Skeletal muscle tissue (tissue), 4 donors: ENCODE data around the gene ACAA1. TPM values are rescaled to one million over a fixed set of nuclear protein-coding genes. Genes with fewer than 3 reads are reported as not detected.

Source experiments
- H3K27ac ChIP-seq: one replicate; pipeline ENCODE4 v1.7.0; 2013; ENCODE audit warnings: mild to moderate bottlenecking, low read depth, low read length, inconsistent platforms
- H3K27me3 ChIP-seq, 3 donors: one replicate each; pipeline ENCODE4 v1.7.0; 2013; ENCODE audit warnings: low read length in 3 of 3; ENCODE audit not compliant: control insufficient read depth in 3 of 3, insufficient read depth in 3 of 3
- H3K36me3 ChIP-seq, 3 donors: one replicate each; pipeline ENCODE4 v1.7.0; 2013; ENCODE audit warnings: low read length in 3 of 3; ENCODE audit not compliant: control insufficient read depth in 3 of 3, insufficient read depth in 3 of 3
- H3K4me1 ChIP-seq, 3 donors: one replicate each; pipeline ENCODE4 v1.7.0; 2013; ENCODE audit warnings: low read length in 3 of 3, mild to moderate bottlenecking in 3 of 3; ENCODE audit not compliant: control insufficient read depth in 3 of 3, insufficient read depth in 3 of 3
- H3K4me3 ChIP-seq, 3 donors: one replicate each; pipeline ENCODE4 v1.7.0; 2013; ENCODE audit warnings: low read length in 3 of 3
- H3K9ac ChIP-seq, 3 donors: one replicate each; pipeline ENCODE4 v1.7.0; 2013; ENCODE audit warnings: low read length in 3 of 3, mild to moderate bottlenecking in 3 of 3, moderate library complexity in 2 of 3, low read depth in 1 of 3
- H3K9me3 ChIP-seq, 3 donors: one replicate each; pipeline ENCODE4 v1.7.0; 2013; ENCODE audit warnings: low read length in 3 of 3; ENCODE audit not compliant: control insufficient read depth in 3 of 3
- total RNA-seq: library from RNA; depleted of rRNA; stranded (reverse); fragments of >200 nt; gene quantifications from one replicate; pipeline ENCODE4 v1.2.3, GENCODE V29; 2014
- donor health status: Osteomylitis.

Gene ACAA1
- total RNA-seq, 1 donor from 2014 or later: 21.9 TPM

GRCh38 chr3:38154625-38155255 is 17.8 kb upstream of the ACAA1 start:
- H3K9me3 ChIP-seq: no peaks in the 10 kb centered on the region
- no peak overlapping the region for H3K9ac ChIP-seq
- no peak overlapping the region for H3K27ac ChIP-seq
- no peaks in the 10 kb centered on the region for H3K4me1 ChIP-seq
- no peak overlapping the region for H3K4me3 ChIP-seq
- no peaks in the 10 kb centered on the region for H3K36me3 ChIP-seq
- no peaks in the 10 kb centered on the region for H3K27me3 ChIP-seq

- Histone ChIP-seq H3K9ac (no peak overlapping the region), H3K27me3 (no peaks in the 10 kb centered on the region), H3K27ac (no peak overlapping the region), H3K9me3 (no peaks in the 10 kb centered on the region), H3K4me1 (no peaks in the 10 kb centered on the region), H3K36me3 (no peaks in the 10 kb centered on the region), H3K4me3 (no peak overlapping the region)
Measured at GRCh38 chr3:38154033-38154494, 17.1 kb upstream of the ACAA1 start.

GRCh38 chr3:38153221-38153620 is 16.3 kb upstream of the ACAA1 start:
- Histone ChIP-seq H3K4me3 (no peak overlapping the region), H3K9ac (no peak overlapping the region), H3K27me3 (no peaks in the 10 kb centered on the region), H3K9me3 (no peaks in the 10 kb centered on the region), H3K4me1 (no peaks in the 10 kb centered on the region), H3K36me3 (no peaks in the 10 kb centered on the region), H3K27ac (no peak overlapping the region)

DNA sequence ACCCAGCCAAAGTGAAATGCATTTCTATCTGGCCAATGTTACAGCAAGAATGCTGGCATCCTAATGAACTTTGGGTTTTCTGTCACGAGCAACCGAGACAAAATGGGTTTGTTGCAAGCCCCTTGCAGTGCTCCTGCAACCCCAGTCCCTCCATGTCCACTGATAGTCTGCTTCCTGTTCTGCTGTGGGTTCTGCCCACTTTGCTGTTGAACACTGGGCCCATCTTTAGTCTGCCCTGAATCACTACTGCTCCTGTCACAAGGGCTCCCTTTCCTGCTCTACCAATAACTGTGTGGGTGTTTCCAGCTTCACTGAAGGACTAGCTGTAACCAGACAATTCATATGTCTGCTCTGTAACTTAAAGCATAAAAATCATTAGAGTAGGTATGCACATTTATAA is 15.7 kb upstream of the ACAA1 start:
- Histone ChIP-seq H3K27ac (no peak overlapping the region), H3K9me3 (no peaks in the 10 kb centered on the region), H3K27me3 (no peaks in the 10 kb centered on the region), H3K4me1 (no peaks in the 10 kb centered on the region), H3K4me3 (no peak overlapping the region), H3K9ac (no peak overlapping the region), H3K36me3 (no peaks in the 10 kb centered on the region)

GRCh38 chr3:38151667-38152265 is 14.8 kb upstream of the ACAA1 start:
- Histone ChIP-seq H3K27me3 (no peaks in the 10 kb centered on the region), H3K27ac (no peak overlapping the region), H3K9ac (no peak overlapping the region), H3K36me3 (no peaks in the 10 kb centered on the region), H3K4me3 (no peak overlapping the region), H3K4me1 (no peaks in the 10 kb centered on the region), H3K9me3 (no peaks in the 10 kb centered on the region)

DNA sequence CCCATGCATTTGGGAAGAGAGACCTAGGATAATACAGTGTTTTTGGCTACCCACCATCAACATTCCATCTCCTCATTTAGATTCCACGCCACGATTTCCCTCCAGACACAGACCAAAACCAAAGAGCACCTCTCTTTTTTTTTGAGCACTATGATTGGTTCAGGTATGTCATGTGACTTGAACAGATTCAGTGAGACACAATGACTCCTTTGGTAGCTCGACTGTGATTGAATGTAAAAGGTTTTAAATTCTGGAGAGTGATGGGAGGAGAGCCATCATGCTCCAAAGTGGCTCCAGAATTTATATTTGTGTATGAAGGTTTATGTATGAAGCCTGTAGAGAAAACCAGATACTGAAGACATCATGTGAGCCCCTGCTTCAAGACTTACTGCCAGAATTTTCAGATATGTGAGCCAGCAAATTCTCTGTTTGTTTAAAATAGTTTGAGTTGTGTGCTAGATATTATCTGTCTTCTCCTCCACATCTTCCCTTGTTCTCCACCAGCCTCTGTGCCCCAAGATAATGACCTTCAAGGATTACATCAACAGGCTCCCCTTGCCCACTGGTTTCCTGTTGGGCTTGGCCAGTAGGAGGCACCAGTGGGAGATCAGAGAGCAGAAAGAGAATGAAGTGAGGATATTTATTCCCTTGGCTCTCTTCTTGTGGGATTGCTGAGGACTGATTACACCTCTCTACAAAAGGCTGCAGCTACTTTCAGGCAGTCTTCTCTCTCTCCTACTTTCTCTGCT is 14.0 kb upstream of the ACAA1 start:
- Histone ChIP-seq H3K27ac (no peak overlapping the region), H3K27me3 (no peaks in the 10 kb centered on the region), H3K9ac (no peak overlapping the region), H3K9me3 (peaks cover 0 to 2% (median 0%) of the 10 kb centered on the region in 3 donors), H3K4me1 (no peaks in the 10 kb centered on the region), H3K36me3 (no peaks in the 10 kb centered on the region), H3K4me3 (no peak overlapping the region)

- H3K36me3 ChIP-seq: no peaks in the 10 kb centered on the region
- H3K27me3 ChIP-seq: no peaks in the 10 kb centered on the region
- no peak overlapping the region for H3K27ac ChIP-seq
- no peak overlapping the region for H3K9ac ChIP-seq
- H3K4me1 ChIP-seq: no peaks in the 10 kb centered on the region
- no peak overlapping the region for H3K4me3 ChIP-seq
- H3K9me3 ChIP-seq: peaks cover 0 to 2% (median 0%) of the 10 kb centered on the region in 3 donors
Measured at GRCh38 chr3:38149708-38150107, 12.8 kb upstream of the ACAA1 start.

DNA sequence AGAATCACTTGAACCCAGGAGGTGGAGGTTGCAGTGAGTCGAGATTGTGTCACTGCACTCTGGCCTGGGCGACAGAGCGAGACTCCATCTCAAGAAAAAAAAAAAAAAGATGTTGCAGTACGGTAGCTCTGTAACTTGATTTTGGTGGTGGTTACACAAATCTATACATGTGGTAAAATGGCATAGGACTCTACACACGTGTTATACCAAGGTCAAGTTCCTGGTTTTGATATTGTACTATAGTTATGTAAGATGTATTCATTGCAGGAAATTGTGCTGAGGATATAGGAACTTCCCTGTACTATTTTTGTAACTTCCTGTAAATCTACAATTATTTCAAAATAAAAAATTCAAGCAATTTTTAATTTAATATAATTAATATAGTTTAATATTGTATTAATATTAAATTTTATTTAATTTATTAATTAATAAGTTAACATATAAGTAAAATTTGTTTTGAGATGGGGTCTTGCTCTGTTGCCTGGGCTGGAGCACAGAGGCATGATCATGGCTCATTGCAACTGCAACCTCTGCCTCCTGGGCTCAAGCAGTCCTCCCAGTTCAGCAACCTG is 11.5 kb upstream of the ACAA1 start:
- Histone ChIP-seq H3K9ac (no peak overlapping the region), H3K9me3 (peaks cover 0 to 2% (median 0%) of the 10 kb centered on the region in 3 donors), H3K36me3 (no peaks in the 10 kb centered on the region), H3K27me3 (no peaks in the 10 kb centered on the region), H3K27ac (no peak overlapping the region), H3K4me1 (no peaks in the 10 kb centered on the region), H3K4me3 (no peak overlapping the region)

DNA sequence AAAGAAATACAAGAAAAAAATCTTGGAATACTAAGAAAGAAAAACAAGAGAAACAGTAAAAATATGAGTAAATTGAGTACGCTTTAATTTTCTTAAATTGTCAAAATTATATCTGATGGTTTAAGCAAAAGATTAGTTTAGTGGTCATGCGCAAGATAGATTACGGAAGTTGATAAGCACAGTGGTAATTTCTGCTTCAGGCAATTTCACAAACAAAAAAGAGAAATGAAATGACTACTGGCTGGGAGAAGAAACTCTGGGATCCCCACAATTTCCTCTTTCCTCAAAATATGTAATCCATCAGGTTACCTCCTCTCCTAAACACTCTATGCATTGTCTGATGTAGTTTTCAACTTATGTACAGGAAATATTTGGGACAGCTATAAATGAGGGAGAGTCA is 10.5 kb upstream of the ACAA1 start:
- H3K9me3 ChIP-seq: peaks cover 0 to 2% (median 0%) of the 10 kb centered on the region in 3 donors
- no peaks in the 10 kb centered on the region for H3K27me3 ChIP-seq
- H3K4me3 ChIP-seq: no peak overlapping the region
- no peaks in the 10 kb centered on the region for H3K4me1 ChIP-seq
- H3K9ac ChIP-seq: no peak overlapping the region
- no peak overlapping the region for H3K27ac ChIP-seq
- H3K36me3 ChIP-seq: no peaks in the 10 kb centered on the region

DNA sequence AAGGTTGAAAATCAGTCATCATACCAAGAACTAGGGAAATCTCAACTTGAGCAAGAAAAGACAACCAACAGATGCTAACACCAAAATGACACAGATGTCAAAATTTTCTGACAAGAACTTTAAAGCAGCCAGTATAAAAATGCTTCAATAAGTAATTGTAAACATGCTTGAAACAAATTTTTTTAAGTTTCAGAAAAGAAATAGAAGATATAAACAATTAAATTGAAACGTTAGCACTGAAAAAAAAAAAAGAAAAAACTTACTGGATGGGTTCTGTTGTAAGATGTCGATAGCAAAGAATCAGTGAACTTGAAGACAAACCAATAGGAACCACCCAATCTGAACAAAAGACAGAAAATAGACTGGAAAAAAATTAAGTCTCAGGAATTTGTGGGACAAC is 9.6 kb upstream of the ACAA1 start:
- H3K27me3 ChIP-seq: no peaks in the 10 kb centered on the region
- H3K4me1 ChIP-seq: no peaks in the 10 kb centered on the region
- H3K27ac ChIP-seq: no peak overlapping the region
- H3K9me3 ChIP-seq: peaks cover 0 to 2% (median 0%) of the 10 kb centered on the region in 3 donors
- H3K4me3 ChIP-seq: no peak overlapping the region
- H3K9ac ChIP-seq: no peak overlapping the region
- peaks cover 0 to 4% (median 0%) of the 10 kb centered on the region in 3 donors for H3K36me3 ChIP-seq
